Type B pancreatic cell (in vitro differentiated cells): Measurements from ENCODE around the gene FILIP1L. TPM values are rescaled to one million over a fixed set of nuclear protein-coding genes. Genes with fewer than 3 reads are reported as not detected.

Experiments used
- DNase-seq: peaks from one replicate; pipeline ENCODE4 v3.0.0; 2021; ENCODE audit warnings: mixed read lengths; ENCODE audit not compliant: unreplicated experiment; ENCODE audit errors: extremely low spot score
- H3K27ac Mint-ChIP-seq: 2 replicates; pipeline ENCODE4 v1.8.0; 2021; ENCODE audit warnings: mild to moderate bottlenecking, mixed read lengths
- H3K27me3 Mint-ChIP-seq: 2 replicates; pipeline ENCODE4 v1.8.0; 2021; ENCODE audit warnings: mixed read lengths
- H3K36me3 Mint-ChIP-seq: 2 replicates; pipeline ENCODE4 v1.8.0; 2021; ENCODE audit warnings: mixed read lengths
- H3K4me1 Mint-ChIP-seq: one replicate; pipeline ENCODE4 v1.8.0; 2021; ENCODE audit warnings: mixed read lengths; ENCODE audit not compliant: unreplicated experiment
- H3K4me3 Mint-ChIP-seq: 2 replicates; pipeline ENCODE4 v1.8.0; 2021; ENCODE audit warnings: mild to moderate bottlenecking, mixed read lengths
- H3K9me3 Mint-ChIP-seq: 2 replicates; pipeline ENCODE4 v1.8.0; 2021; ENCODE audit warnings: mixed read lengths
- CTCF ChIP-seq: fragments of 200-600 bp; sonication (generic); conservative IDR thresholded peaks from 2 replicates; pipeline ENCODE4 v1.5.0; 2021; ENCODE audit warnings: antibody characterized with exemption, mild to moderate bottlenecking
- total RNA-seq: library from RNA; stranded (reverse); gene quantifications from 2 replicates; pipeline ENCODE4 v1.2.1, GENCODE V29; 2021; ENCODE audit warnings: low replicate concordance

Gene FILIP1L
- total RNA-seq, 1 donor from 2014 or later, result 30.6 TPM

DNA sequence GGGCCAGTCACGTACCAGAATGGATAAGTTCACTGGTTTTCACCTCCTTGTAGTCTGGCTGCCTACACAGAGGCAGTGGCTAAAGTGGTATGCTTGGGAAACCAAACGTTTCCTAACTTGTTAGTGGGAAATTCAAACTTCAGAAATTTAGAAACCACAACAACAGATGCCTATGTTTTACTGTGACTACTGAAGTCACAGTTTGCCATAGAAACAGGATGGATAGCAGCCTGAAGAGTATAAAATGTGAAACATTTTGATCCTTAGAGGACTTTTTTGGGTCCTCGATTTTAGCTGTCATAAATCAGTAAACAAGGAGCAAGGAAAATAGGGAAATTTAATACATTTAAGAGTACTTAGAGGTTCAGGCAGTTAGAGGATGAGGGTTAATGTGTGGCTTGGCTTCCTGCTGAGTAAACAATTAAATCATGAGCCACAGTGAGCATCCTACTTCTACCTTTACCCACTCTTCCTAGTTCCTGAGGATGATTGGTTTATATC is 248.0 kb downstream of the FILIP1L start:
- peaks cover 27% of the 10 kb centered on the region for H3K4me1 Mint-ChIP-seq
- no peak overlapping the region for H3K27ac Mint-ChIP-seq
- no peak overlapping the region for H3K4me3 Mint-ChIP-seq
- DNase-seq, result no peak
- H3K9me3 Mint-ChIP-seq, result no peaks in the 10 kb centered on the region
- no peaks in the 10 kb centered on the region for H3K27me3 Mint-ChIP-seq
- no peak for TF ChIP-seq CTCF
- H3K36me3 Mint-ChIP-seq, result peaks cover 34% of the 10 kb centered on the region

DNA sequence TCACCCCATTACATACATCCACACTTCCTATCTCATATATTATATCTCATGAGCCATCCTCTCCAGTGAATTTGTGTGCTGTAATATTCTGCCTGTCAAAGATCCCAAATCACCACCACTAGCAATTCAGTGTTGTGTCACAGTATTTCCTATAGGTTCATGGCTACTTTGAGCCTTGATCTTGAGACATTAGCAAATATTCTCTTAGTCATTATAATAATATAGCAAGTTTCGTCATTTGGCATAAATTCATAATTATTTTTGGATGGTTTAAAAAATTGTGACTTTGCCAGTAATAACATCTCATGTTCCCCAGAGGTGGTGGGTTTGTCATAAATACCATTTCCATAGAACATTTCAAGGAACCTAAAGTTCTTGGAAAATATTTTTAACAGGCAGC is 249.0 kb downstream of the FILIP1L start:
- H3K27ac Mint-ChIP-seq, result no peak overlapping the region
- H3K4me3 Mint-ChIP-seq, result no peak overlapping the region
- TF ChIP-seq CTCF, result no peak
- H3K9me3 Mint-ChIP-seq, result no peaks in the 10 kb centered on the region
- peaks cover 32% of the 10 kb centered on the region for H3K36me3 Mint-ChIP-seq
- peaks cover 21% of the 10 kb centered on the region for H3K4me1 Mint-ChIP-seq
- DNase-seq, result no peak
- no peaks in the 10 kb centered on the region for H3K27me3 Mint-ChIP-seq

DNA sequence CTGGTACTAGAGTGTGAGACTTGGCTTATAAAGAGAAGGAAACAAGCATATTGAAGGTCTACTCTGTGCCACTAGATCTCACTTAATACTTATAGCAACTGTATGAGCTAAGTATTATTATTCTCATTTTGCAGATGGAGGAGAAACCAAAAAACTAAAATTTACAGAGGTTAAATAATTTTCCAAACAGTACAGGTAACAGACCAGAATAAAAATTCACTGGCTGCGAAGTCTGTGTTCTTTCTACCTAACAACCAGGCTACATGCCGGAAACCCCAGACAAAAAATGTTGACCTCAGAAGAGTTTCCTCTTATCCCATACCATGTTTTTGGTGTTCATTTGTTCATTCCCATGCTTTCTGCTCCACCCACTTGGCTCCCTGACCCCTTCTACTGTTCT is 250.0 kb downstream of the FILIP1L start:
- H3K4me3 Mint-ChIP-seq, result no peak overlapping the region
- no peaks in the 10 kb centered on the region for H3K27me3 Mint-ChIP-seq
- no peak for TF ChIP-seq CTCF
- H3K27ac Mint-ChIP-seq, result no peak overlapping the region
- H3K4me1 Mint-ChIP-seq, result peaks cover 22% of the 10 kb centered on the region
- no peak for DNase-seq
- peaks cover 30% of the 10 kb centered on the region for H3K36me3 Mint-ChIP-seq
- H3K9me3 Mint-ChIP-seq, result no peaks in the 10 kb centered on the region

DNA sequence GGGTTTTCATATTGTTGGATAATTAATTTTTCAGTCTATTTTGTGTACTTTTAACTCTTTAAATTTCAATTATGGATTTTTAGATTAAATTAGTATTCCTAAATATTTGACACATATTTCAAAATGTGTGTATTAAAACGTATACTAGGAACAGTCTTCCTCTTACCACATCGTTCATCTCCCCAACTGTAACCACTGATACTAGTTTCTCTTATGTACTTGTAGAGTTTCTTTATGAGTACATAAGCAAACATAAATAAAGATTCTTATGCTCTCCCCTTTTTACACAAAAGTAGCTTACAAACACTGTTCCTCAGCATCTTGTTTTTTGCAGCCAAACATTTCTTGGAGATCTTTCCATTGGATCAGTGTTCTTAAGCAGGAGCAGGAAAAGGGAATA is 250.7 kb downstream of the FILIP1L start:
- peaks cover 31% of the 10 kb centered on the region for H3K36me3 Mint-ChIP-seq
- no peaks in the 10 kb centered on the region for H3K27me3 Mint-ChIP-seq
- no peak overlapping the region for H3K27ac Mint-ChIP-seq
- no peak for DNase-seq
- no peak for TF ChIP-seq CTCF
- no peak overlapping the region for H3K4me3 Mint-ChIP-seq
- H3K4me1 Mint-ChIP-seq, result peaks cover 28% of the 10 kb centered on the region
- no peaks in the 10 kb centered on the region for H3K9me3 Mint-ChIP-seq

DNA sequence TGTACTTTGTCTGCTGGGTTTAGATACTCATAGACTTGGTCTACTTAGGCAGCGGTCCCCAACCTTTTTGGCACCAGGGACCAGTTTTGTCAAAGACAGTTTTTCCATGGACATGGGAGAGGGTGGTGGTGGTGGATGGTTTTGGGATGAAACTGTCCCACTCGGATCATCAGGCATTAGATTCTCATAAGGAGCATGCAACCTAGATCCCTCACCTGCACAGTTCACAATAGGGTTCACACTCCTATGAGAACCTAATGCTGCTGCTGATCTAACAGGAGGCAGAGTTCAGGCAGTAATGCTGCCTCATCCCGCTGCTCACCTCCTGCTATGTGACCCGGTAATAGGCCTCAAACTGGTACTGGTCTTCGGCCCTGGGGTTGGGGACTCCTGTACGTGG is 251.3 kb downstream of the FILIP1L start:
- DNase-seq, result no peak
- Mint-ChIP-seq H3K9me3 (no peaks in the 10 kb centered on the region), H3K27me3 (no peaks in the 10 kb centered on the region), H3K4me3 (no peak overlapping the region), H3K27ac (no peak overlapping the region), H3K4me1 (peaks cover 28% of the 10 kb centered on the region), H3K36me3 (peaks cover 31% of the 10 kb centered on the region)
- TF ChIP-seq CTCF, result no peak

- H3K4me3 Mint-ChIP-seq, result no peak overlapping the region
- peaks cover 22% of the 10 kb centered on the region for H3K4me1 Mint-ChIP-seq
Measured at GRCh38 chr3:99862208-99862607, 252.1 kb downstream of the FILIP1L start.

More at GRCh38 chr3:99862208-99862607, 252.1 kb downstream of the FILIP1L start:
- DNase-seq, result no peak
- peaks cover 31% of the 10 kb centered on the region for H3K36me3 Mint-ChIP-seq
- H3K27me3 Mint-ChIP-seq, result no peaks in the 10 kb centered on the region
- no peak for TF ChIP-seq CTCF
- H3K27ac Mint-ChIP-seq, result no peak overlapping the region
- H3K9me3 Mint-ChIP-seq, result no peaks in the 10 kb centered on the region
